Trophoblast cell (in vitro differentiated cells and primary cell): ENCODE results near the gene NUP93.
A peak's percentile ranks its signal among the peaks of the same experiment; 100 is the strongest.
"Not testable (repeated sequence)": the region's sequence is repeated elsewhere in the genome, so short reads cannot be mapped to it uniquely, and the experiment has no call there.

Experiments
- DNase-seq, 2 donors: peaks; one replicate each; pipeline ENCODE4 v3.0.0-alpha.2; 2016
- H2AFZ ChIP-seq: 2 replicates; pipeline ENCODE4 v1.6.1; 2013; ENCODE audit warnings: low read length, moderate library complexity, mild to moderate bottlenecking; ENCODE audit not compliant: insufficient read depth, poor library complexity
- H2AK5ac ChIP-seq: 2 replicates; pipeline ENCODE4 v1.6.1; 2013; ENCODE audit warnings: mild to moderate bottlenecking, low read length
- H2BK120ac ChIP-seq: 2 replicates; pipeline ENCODE4 v1.6.1; 2013; ENCODE audit warnings: low read length, mild to moderate bottlenecking, moderate library complexity; ENCODE audit not compliant: insufficient read depth, poor library complexity
- H2BK12ac ChIP-seq: 2 replicates; pipeline ENCODE4 v1.6.1; 2013; ENCODE audit warnings: mild to moderate bottlenecking, low read length, moderate library complexity
- H2BK5ac ChIP-seq: 2 replicates; pipeline ENCODE4 v1.6.1; 2013; ENCODE audit warnings: low read length, low read depth, moderate library complexity, mild to moderate bottlenecking; ENCODE audit not compliant: poor library complexity
- H3K14ac ChIP-seq: 2 replicates; pipeline ENCODE4 v1.6.1; 2013; ENCODE audit warnings: mild to moderate bottlenecking, low read length
- H3K18ac ChIP-seq: 2 replicates; pipeline ENCODE4 v1.6.1; 2013; ENCODE audit warnings: mild to moderate bottlenecking, low read length
- H3K23ac ChIP-seq: 2 replicates; pipeline ENCODE4 v1.6.1; 2013; ENCODE audit warnings: low read length
- H3K27ac ChIP-seq: 2 replicates; pipeline ENCODE4 v1.5.1; 2013; ENCODE audit warnings: low read depth, mild to moderate bottlenecking, inconsistent platforms, low read length, moderate library complexity
- H3K27me3 ChIP-seq: 2 replicates; pipeline ENCODE4 v1.6.1; 2013; ENCODE audit warnings: inconsistent platforms, mild to moderate bottlenecking, low read length, moderate library complexity; ENCODE audit not compliant: insufficient read depth
- H3K36me3 ChIP-seq, 2 experiments: 1 replicate in 1 of 2; 2 replicates in 1 of 2; pipeline ENCODE4 v1.6.1; 2013; ENCODE audit warnings: low read length in 2 of 2, mild to moderate bottlenecking in 2 of 2, moderate library complexity in 1 of 2; ENCODE audit not compliant: insufficient read depth in 2 of 2, control insufficient read depth in 1 of 2
- H3K4ac ChIP-seq: 2 replicates; pipeline ENCODE4 v1.6.1; 2013; ENCODE audit warnings: low read depth, mild to moderate bottlenecking, low read length, moderate library complexity
- H3K4me1 ChIP-seq, 2 experiments: 1 replicate in 1 of 2; 2 replicates in 1 of 2; pipeline ENCODE4 v1.6.1; 2013; ENCODE audit warnings: low read length in 2 of 2, mild to moderate bottlenecking in 2 of 2, moderate library complexity in 1 of 2; ENCODE audit not compliant: insufficient read depth in 2 of 2, control insufficient read depth in 1 of 2
- H3K4me2 ChIP-seq: 2 replicates; pipeline ENCODE4 v1.6.1; 2013; ENCODE audit warnings: inconsistent platforms, mild to moderate bottlenecking, low read length, moderate library complexity
- H3K4me3 ChIP-seq: 2 replicates; pipeline ENCODE4 v1.5.1; 2013; ENCODE audit warnings: mild to moderate bottlenecking, low read depth, low read length, inconsistent platforms
- H3K79me1 ChIP-seq: one replicate; pipeline ENCODE4 v1.6.1; 2013; ENCODE audit warnings: low read length
- H3K79me2 ChIP-seq: 2 replicates; pipeline ENCODE4 v1.6.1; 2013; ENCODE audit warnings: low read length, mild to moderate bottlenecking; ENCODE audit not compliant: control insufficient read depth, insufficient read depth, poor library complexity
- H3K9ac ChIP-seq: 2 replicates; pipeline ENCODE4 v1.6.1; 2013; ENCODE audit warnings: mild to moderate bottlenecking, low read length
- H3K9me3 ChIP-seq: 2 replicates; pipeline ENCODE4 v1.6.1; 2013; ENCODE audit warnings: low read depth, mild to moderate bottlenecking, control low read depth, inconsistent platforms, low read length; ENCODE audit not compliant: insufficient read depth
- H4K12ac ChIP-seq: 2 replicates; pipeline ENCODE4 v1.6.1; 2013; ENCODE audit warnings: low read depth, mild to moderate bottlenecking, low read length, moderate library complexity
- H4K8ac ChIP-seq: 2 replicates; pipeline ENCODE4 v1.6.1; 2013; ENCODE audit warnings: low read depth, mild to moderate bottlenecking, low read length, moderate library complexity
- H4K91ac ChIP-seq: one replicate; pipeline ENCODE4 v1.6.1; 2013; ENCODE audit warnings: low read depth, mild to moderate bottlenecking, low read length, moderate library complexity
- WGBS: extraction: QIAGEN DNeasy Blood & Tissue Kit; methylation state at CpG from one replicate; pipeline ENCODE4 v1.1.7; 2013; ENCODE audit warnings: missing lambda C conversion rate; ENCODE audit not compliant: insufficient read length, insufficient coverage; ENCODE audit errors: extremely low coverage; 5-methylcytosine and 5-hydroxymethylcytosine counted together

Gene NUP93

DNA sequence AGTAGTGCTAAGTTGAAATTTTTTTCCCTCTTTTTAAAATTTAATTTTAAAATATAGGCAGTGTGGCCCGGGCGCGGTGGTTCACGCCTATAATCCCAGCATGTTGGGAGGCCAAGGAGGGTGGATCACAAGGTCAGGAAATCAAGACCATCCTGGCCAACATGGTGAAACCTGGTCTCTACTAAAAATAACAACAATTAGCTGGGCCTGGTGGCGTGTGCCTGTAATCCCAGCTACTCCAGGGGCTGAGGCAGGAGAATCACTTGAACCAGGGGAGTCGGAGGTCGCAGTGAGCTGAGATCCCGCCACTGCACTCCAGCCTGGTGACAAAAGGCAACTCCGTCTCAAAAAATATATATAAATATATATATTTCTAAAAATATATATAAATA is 77.7 kb downstream of the NUP93 start:
- peak overlapping the region; percentile 10 for H3K4me2 ChIP-seq
- peaks cover 13 to 16% of the 10 kb centered on the region in 2 experiments for H3K4me1 ChIP-seq
- peak overlapping the region; percentile 22 for H3K18ac ChIP-seq
- H3K14ac ChIP-seq = peak overlapping the region; percentile 71
- H3K79me2 ChIP-seq, H3K9ac ChIP-seq, DNase-seq, H3K4me3 ChIP-seq, H3K27me3 ChIP-seq, H4K12ac ChIP-seq, H2AFZ ChIP-seq, H3K9me3 ChIP-seq, H3K23ac ChIP-seq, H3K36me3 ChIP-seq, H3K4ac ChIP-seq, H4K8ac ChIP-seq, H4K91ac ChIP-seq: not testable (repeated sequence)
- H2BK5ac ChIP-seq = peak overlapping the region; percentile 83
- H2BK120ac ChIP-seq = peak overlapping the region; percentile 60
- H3K27ac ChIP-seq = peak overlapping the region; percentile 91
- H2AK5ac ChIP-seq = peak overlapping the region; percentile 28
- WGBS = no CpG with 5 or more reads among the region's 9 CpGs
- peak overlapping the region; percentile 74 for H2BK12ac ChIP-seq
- H3K79me1 ChIP-seq = peaks cover 12% of the 10 kb centered on the region

DNA sequence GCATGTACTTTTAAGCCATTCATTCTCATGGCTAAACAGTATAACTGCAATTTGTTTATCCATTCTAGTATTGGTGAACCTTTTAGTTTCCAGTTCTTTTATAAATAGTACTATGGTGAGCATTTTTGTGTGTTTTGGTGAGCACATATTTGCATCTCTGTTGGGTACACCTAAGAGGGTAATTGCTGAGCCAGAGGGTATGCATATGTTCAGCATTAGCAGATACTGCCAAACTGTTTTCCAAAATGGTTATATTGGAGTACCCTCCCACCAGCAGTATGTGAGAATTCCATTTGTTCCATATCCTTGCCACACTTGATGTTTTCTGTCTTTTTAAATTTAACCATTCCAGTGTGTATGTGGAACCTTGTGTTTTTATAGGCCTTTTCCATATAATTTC is 81.0 kb downstream of the NUP93 start:
- Histone ChIP-seq H3K9ac (no peak overlapping the region), H3K9me3 (no peaks in the 10 kb centered on the region), H3K14ac (no peak overlapping the region), H2BK12ac (no peak overlapping the region), H3K18ac (no peak overlapping the region), H3K4me2 (no peak overlapping the region), H3K27ac (no peak overlapping the region), H3K4me1 (peaks cover 19 to 31% of the 10 kb centered on the region in 2 experiments), H4K91ac (no peak overlapping the region), H2AK5ac (no peak overlapping the region), H4K8ac (no peak overlapping the region), H4K12ac (no peak overlapping the region), H2AFZ (no peak overlapping the region), H2BK120ac (no peak overlapping the region), H2BK5ac (no peak overlapping the region), H3K27me3 (no peaks in the 10 kb centered on the region), H3K4ac (no peak overlapping the region), H3K4me3 (no peak overlapping the region), H3K36me3 (no peaks in the 10 kb centered on the region), H3K23ac (no peak overlapping the region), H3K79me1 (peaks cover 19% of the 10 kb centered on the region), H3K79me2 (no peaks in the 10 kb centered on the region)
- DNase-seq = no peak

DNA sequence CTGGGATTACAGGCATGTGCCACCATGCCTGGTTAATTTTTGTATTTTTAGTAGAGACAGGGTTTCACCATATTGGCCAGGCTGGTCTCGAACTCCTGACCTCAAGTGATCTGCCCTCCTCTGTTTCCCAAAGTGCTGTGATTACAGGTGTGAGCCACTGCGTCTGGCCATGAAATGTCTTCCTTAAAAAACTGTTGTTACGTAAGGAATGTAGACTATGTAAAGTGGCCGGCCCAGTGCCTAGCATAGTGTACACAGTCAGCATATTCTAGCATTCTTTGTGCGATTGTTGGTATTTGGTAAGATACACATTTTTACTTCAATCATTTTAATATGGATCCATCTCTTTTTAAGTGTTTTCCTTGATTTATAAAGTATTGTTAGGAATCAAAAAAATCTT is 81.7 kb downstream of the NUP93 start:
- H3K27me3 ChIP-seq, H3K4ac ChIP-seq, H4K12ac ChIP-seq, H2BK12ac ChIP-seq, H4K8ac ChIP-seq, H2BK120ac ChIP-seq, H3K36me3 ChIP-seq, H2AK5ac ChIP-seq, H4K91ac ChIP-seq, H2BK5ac ChIP-seq, H3K14ac ChIP-seq, H3K27ac ChIP-seq, H2AFZ ChIP-seq, H3K23ac ChIP-seq, H3K18ac ChIP-seq, H3K79me2 ChIP-seq, H3K9ac ChIP-seq, H3K4me3 ChIP-seq, H3K9me3 ChIP-seq, H3K4me2 ChIP-seq: not testable (repeated sequence)
- peak; percentile 72 to 87 for DNase-seq
- no CpG with 5 or more reads among the region's 5 CpGs for WGBS
- Histone ChIP-seq H3K4me1 (peaks cover 16 to 26% of the 10 kb centered on the region in 2 experiments), H3K79me1 (peaks cover 15% of the 10 kb centered on the region)

DNA sequence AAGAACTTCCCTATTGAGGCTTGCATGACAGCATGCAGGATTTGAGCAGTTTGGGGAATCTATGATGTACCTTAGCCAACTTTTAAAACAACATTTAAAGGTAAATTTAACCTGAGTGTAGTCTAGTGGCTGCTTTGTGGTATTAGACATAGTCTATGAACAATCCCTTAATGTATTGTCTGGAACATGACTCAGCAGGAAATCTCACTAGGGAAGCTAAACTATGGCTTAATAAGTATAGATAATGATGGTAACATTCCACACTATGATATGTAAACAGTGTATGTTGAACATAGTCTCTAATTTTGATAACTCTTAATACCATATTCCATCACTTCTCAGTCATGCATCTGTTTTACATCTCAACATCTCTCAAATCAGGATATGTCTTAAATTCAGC is 83.0 kb downstream of the NUP93 start:
- H3K4ac ChIP-seq = no peak overlapping the region
- H2BK5ac ChIP-seq = no peak overlapping the region
- no peak overlapping the region for H3K18ac ChIP-seq
- no peaks in the 10 kb centered on the region for H3K79me2 ChIP-seq
- peak overlapping the region; percentile 69 for H3K27ac ChIP-seq
- no peak overlapping the region for H4K12ac ChIP-seq
- DNase-seq = peak in 1 of 2 donors; percentile 54
- no peak overlapping the region for H3K23ac ChIP-seq
- no peak overlapping the region for H3K4me2 ChIP-seq
- peak overlapping the region; percentile 74 for H2BK120ac ChIP-seq
- H3K4me3 ChIP-seq = no peak overlapping the region
- H4K8ac ChIP-seq = no peak overlapping the region
- H4K91ac ChIP-seq = peak overlapping the region; percentile 37
- H3K14ac ChIP-seq = no peak overlapping the region
- no peaks in the 10 kb centered on the region for H3K9me3 ChIP-seq
- no peaks in the 10 kb centered on the region for H3K27me3 ChIP-seq
- H3K79me1 ChIP-seq = peaks cover 11% of the 10 kb centered on the region
- H3K4me1 ChIP-seq = peaks cover 9 to 18% of the 10 kb centered on the region in 2 experiments
- no peak overlapping the region for H2AK5ac ChIP-seq
- no peak overlapping the region for H3K9ac ChIP-seq
- no peaks in the 10 kb centered on the region for H3K36me3 ChIP-seq
- H2BK12ac ChIP-seq = no peak overlapping the region
- H2AFZ ChIP-seq = no peak overlapping the region
